T-helper 2 cell treated with Interferon-gamma antibody and Interleukin-4, amounts not matched to agents 100 ng/mL and 5 ng/mL, for 36 hours (primary cell): ENCODE results near the gene PFN1. TPM values are rescaled to one million over a fixed set of nuclear protein-coding genes. Genes with fewer than 3 reads are reported as not detected.

ENCODE experiments used
- intact Hi-C: fragments of 100-400 bp; cut with micrococcal nuclease; formaldehyde crosslinking; loops from one replicate; pipeline ENCODE4 v1.15.1; 2023
- total RNA-seq: library from RNA; stranded (reverse); gene quantifications from 2 replicates; pipeline ENCODE4 v1.2.3, GENCODE V29; 2022

Gene PFN1
- 2,499 and 2,527 TPM in 2 replicates for total RNA-seq

DNA sequence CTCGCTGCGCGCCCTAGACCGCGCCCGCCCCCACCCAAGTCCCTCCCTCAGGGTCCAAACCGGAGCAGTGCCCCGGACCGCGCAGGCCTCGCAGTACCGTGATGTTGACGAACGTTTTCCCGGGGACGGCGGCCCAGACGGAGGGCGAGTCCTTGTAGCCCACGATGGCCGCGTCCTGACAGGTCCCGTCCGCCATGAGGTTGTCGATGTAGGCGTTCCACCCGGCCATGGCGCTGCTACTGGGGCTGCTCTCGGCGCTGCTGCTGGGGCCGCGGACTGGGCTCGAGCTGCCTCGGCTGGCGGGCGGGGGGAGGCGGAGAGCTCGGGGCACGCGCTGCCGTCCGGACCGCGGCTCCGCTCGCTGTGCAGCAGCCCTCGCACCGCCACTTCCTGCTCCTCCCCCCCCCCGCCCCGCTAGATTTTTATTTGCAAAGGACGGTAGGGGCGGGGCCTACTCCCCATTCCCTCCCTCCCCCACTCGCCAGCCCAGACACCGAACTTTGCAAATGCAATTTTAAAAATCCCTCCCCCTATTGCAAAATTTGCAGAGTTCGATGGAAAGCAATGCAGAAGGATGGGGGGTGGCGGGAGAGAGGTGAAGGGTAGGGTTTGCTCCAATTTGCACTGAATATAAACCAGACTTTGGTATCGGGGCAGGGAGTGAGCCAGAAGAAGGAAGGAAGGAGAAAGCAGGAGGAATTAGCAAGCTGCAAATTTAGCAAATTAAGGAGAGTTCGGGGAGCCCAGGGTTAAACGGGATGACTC is at the start of gene PFN1:
Gene PFN1, minus strand, starts transcription at position 365 of the 765 bp plus-strand sequence. Its CDS starts 136 bp downstream, at position 229.
- intact Hi-C loops: loop anchor here (1.0 to 10.0 kb wide), 6 partner anchors 8 to 1706 kb away; partner anchors contain the start of genes C17orf100, CAMTA2, DERL2 and INCA1

DNA sequence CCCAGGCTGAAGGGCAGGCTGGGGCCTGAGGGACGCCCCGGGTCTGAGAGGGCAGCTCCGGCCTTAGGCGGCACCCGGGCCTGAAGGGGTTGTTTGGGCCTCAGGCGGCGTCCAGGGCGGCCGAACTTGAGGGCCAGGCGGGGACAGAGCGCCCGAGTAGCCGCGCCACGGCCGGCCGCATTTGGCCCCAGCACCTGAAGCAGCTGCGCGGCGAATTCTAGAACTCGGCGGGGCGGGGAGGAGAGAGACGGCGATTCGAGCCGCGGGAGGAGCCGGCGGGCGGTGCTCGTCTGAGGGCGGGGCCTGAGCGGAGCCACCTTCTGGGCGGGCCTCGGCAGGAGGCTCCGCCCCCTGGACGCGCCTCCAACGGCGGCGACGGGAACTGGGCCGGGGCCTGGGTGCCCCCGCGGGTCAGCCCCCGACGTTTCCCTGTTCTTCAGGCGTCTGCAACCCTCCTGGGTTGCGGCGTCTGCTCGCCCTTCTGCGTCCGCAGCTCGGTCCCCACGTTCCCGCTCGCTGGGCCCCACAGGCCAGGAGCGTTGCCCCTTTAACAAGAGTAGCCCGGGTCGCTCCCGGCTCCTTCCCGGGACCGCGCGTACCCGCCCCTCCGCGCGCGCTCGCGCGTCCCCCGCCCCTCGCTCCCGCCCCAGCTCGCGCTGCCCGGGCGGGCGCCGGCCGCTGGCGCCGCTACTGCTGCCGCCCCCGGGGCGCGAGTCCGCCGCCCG is 49.1 kb upstream of the PFN1 start, which contains the start of the genes INCA1 and KIF1C:
Gene INCA1, minus strand, starts transcription at position 221 of the 725 bp plus-strand sequence. CDS start 3,085 bp downstream, outside the sequence.
Gene KIF1C, plus strand, starts transcription at position 649 of the 725 bp plus-strand sequence. CDS start 2,297 bp downstream, outside the sequence.
- intact Hi-C loops: loop anchor here (1.0 to 2.0 kb wide), 3 partner anchors 9 to 57 kb away; partner anchors contain the start of genes PFN1, RNF167 and SLC25A11

DNA sequence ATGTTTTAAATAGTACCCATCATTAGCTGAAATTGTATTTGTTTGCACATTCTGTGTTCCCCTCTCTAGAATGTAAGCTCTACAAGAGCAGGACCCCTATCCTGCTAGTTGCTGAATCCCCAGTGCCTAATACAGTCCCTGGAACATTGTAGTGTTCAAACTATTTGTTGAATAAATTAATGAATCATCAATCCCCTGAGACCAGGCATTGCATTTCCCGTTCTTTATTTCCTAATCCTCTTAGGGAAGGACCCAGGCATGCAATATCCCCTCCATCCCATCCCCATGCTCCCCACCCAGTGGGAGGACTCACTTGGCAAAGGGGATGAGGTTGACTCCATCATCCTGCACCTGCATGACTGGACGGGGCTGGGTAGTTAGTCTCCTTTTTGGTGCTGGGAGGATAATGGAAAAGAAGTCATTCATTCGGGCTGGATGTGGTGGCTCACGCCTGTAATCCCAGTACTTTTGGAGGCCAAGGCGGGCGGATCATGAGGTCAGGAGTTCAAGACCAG is 45.8 kb upstream of the PFN1 start:
- intact Hi-C loops: no loop called here

DNA sequence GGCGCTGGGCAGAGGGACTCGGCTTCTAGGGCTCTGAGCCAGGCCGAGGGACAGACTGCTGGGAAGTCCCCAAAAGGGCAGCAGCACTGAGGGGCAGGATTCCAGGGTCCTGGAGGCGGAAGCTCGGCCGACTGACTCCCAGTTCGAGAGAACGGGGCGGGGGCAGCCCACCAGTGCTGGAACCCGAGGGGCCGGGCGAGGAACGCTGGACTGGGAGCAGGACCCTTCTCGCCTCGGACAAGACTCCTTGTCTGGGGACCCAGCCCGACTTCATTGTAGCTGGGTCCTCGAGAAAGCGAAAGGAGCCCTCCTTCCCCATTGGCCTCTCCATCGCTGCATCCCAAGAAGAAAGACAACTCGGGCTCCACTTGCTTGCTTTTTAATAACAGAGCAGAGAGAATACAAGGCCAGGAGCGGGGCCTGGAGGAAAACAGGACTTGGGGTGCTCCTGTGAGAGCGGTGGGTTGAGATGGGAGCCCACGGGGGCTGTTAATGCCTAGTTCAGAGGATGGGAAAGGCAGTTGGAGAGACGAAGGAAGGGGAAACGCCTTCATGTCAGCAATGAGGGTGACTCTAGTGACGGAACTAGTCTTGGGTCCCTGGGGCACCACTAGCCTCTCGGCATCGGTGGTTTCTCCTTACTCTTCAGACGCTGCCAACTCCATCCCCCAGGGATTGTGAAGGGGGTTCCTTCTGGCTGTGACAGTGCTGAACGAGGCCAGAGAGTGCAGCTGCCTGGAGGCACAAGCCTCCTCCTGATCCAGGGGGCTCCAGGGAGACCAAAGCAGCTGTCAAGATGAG is 39.6 kb upstream of the PFN1 start:
- intact Hi-C loops: loop anchor here (1.0 to 5.0 kb wide), 4 partner anchors 9 to 276 kb away; partner anchors contain the start of genes ARRB2, INCA1, KIF1C and PFN1

DNA sequence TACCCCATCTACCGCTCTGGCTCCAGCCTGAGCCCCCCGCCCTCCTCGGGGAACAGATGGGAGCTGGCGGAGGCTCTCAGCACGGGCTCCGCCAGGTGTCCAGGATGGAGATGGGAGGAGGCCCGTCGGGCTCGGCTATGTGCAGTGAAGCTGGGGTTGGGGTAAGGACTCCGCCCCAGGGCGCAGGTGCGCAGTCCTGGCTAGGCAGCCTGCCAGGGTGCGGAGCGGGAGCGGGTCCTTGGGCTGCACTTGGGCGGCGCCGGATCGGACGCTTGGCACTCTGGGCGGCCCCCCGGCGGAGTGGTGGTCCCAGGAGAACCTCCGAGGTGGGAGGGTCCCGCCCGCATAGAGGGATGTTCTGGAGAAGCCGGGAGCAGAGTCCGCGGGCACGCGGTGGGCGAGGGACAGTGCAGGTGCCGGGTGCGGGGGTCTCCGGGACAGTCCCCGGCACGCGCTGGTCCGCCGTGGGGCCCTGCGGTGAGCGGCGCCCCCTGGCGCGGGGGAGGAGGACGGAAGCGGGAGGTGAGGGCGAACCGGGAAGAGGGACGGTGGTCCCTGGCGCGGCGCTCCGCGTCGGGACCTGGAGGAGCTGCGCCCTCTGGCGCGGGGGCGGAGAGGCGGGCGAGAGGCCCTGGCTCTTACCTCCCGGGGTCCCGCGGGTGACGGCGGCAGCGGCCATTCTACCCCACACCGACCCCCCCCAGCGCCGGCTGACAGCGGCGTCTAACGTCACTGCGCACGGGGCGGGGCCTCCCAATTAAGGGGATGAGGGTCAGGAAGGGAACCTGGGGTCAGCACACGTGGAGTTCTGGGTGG is 38.8 kb upstream of the PFN1 start, which contains the start of gene CAMTA2:
Gene CAMTA2, minus strand, starts transcription at position 725 of the 816 bp plus-strand sequence. CDS start 1,453 bp downstream, outside the sequence.
- intact Hi-C loops: loop anchor here (1.0 to 5.0 kb wide), 3 partner anchors 20 to 275 kb away; partner anchors contain the start of genes ARRB2, PFN1 and SPAG7

- intact Hi-C loops: loop anchor here (5.0 kb wide), 2 partner anchors 39 to 274 kb away; partner anchors contain the start of genes ARRB2 and PFN1
Measured at GRCh38 chr17:4986403-4986802, 38.1 kb upstream of the PFN1 start.

DNA sequence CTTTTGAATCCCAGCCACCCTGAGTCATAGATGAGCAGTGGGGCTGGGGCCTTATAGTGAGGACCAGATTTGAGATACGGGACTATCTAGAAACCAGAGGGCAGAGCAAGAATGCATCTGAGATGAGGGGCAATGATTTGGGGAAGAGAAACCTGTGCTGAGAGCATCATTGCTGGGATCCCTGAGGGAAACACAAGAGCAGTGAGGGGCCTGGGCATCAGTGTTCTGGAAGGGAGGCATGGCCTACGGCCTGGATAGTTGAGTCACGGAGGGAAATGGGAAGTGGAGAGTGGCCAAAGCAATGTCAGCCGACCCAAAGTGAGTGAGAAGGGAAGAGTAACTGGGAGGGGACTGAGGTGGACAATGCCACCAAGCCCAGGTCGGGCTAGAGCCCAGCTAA is 34.0 kb upstream of the PFN1 start:
- intact Hi-C loops: no loop called here

DNA sequence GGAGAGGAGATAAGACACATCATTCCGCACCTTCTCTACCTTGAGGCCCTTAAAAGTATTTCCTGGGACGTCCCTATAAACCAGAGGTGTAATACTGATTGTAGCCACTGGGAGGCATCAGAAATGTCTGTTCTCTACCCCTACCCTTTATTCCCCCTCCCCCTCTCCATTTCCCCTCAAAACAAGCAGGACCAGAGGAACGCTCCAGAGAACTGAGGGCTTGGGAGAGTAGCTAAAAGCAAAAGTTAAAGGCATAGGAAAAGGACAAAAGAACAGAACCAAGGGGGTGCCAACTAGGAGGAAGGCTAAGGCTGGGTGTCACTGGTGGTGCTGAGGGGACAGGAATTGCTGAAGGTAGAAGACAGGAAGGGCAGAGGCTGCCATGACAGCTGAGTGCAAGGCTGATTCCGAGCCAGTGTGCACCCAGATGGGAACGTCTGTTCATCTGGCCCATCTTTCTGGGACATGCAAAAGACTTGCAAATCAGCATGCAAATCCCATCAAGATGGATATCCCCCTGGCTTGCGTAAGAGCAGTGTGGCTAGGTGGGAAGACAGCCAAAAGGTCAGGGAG is 32.4 kb upstream of the PFN1 start:
- intact Hi-C loops: loop anchor here (1.0 kb wide), 1 partner anchor 82 kb away; no protein-coding TSS in a partner anchor

DNA sequence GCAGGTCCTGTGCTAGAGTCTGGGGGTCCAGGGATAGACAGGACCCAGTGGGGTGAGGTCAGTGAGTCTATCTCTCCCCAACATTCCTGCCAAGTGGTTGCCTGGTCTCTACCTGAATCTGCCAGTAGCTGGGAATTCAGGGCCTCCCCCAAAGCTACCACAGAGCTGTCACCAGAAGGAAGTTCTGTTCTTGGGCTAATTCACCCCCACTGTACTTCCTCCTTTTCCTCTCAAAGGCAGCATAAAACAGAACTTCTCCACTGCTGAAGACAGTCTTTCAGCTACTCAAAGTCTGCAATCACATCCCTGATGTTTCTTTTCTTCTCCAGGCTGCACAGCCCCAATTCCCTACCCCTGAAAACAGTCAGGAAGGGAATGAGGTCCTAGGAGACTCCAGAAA is 30.4 kb upstream of the PFN1 start:
- intact Hi-C loops: no loop called here

- intact Hi-C loops: no loop called here
Measured at GRCh38 chr17:4974115-4974670, 25.9 kb upstream of the PFN1 start.

GRCh38 chr17:4973256-4974114 is 25.2 kb upstream of the PFN1 start:
- intact Hi-C loops: no loop called here

DNA sequence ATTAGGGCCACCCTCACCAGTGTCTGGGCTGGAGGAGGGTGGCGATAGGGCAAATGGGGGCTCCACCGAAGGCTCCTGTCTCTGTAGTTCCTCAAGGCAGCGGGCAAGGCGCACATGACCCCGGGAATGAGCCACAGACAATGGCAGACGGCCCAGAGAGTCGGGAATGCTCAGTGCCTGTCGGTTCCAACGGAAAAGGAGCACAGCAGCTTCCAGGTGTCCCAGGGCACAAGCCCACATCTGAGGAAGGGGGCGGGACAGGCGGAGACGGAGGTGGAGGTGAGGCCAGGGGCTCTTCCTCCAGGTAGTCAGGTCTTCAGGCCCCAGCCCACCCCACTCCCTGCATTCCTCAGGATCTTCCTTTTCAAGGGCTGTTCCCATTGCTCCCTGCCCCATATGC is 24.4 kb upstream of the PFN1 start:
- intact Hi-C loops: no loop called here

- intact Hi-C loops: no loop called here
Measured at GRCh38 chr17:4972322-4972721, 24.0 kb upstream of the PFN1 start.

DNA sequence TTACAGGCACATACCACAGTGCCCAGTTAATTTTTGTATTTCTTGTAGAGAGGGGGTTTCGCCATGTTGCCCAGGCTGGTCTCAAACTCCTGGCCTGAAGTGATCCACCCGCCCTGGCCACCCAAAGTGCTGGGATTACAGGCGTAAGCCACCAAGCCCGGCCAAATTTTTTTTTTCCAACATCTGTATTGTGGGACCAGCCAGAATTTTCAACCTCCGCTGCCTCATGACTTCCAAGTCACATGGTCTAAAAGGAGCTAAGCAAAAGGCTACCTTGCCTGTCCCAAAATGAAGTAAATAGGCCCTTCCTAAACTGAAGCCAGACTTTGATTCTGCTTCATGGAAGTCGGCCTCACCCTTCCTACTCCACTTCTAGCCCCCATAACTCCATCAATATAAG is 23.5 kb upstream of the PFN1 start:
- intact Hi-C loops: no loop called here

- intact Hi-C loops: no loop called here
Measured at GRCh38 chr17:4970273-4970672, 21.9 kb upstream of the PFN1 start.

DNA sequence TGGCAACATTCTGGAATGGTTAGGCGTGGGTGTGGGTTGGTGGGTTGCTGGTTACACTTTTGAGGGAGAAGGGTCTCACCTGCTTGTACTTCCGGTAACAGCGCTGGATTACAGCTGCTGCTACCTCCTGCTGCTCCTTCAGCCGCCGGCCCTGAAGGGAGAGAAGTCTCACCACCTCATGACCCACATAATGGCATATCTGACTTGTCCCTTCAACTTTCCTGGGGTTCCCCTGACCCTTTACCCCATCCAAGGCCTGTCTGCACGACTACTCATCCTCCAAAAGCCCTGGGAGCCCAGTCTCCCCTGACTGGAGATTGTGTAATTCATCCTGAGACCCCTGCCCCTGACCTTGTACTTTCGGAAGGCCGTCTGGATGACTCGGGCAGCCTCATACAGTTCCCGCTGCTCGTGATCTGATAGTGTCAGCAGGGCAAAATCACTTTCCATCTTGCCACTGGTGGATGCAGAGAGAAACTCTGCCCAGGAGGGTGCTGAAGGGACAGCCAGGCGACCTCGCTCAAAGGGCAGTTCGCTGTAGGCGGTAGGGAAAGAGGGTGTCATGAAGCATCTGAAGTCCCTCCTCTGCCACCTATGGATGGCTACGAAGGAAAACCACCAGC is 21.3 kb upstream of the PFN1 start:
- intact Hi-C loops: no loop called here

DNA sequence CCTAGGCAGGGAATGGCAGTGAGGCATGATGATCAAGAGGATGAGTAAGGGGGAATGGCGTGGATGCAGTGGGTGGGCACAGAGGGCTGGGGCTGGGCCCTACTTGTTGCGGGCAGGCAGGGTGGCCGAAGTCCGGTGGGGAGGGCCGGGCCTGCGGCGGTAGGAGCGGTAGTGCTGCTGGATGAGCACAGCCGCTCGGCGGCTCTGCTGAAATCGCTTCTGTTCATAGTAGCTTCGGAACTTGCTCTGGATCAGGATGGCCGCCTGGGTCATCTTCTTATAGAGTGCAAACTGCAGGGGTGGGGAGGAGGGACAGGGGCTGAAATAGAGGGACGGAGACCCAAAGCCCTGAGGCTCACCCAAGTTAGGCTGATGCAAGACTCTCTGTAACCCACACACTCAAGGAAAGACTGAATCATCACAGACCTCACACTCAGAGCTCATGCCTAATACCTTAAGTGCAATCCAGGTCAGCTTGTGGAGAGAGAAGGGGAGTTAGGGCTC is 20.8 kb upstream of the PFN1 start:
- intact Hi-C loops: no loop called here
